Breast epithelium (tissue), 3 donors: ENCODE data around the gene CDC20.

ENCODE experiments used
- CTCF ChIP-seq, 3 donors: fragments of 450-650 bp; IDR thresholded peaks; one replicate each; pipeline ENCODE4 v1.5.1; 2016 to 2017; ENCODE audit warnings: antibody characterized with exemption in 3 of 3, mild to moderate bottlenecking in 3 of 3, moderate library complexity in 3 of 3
- POLR2A ChIP-seq: fragments of 450-650 bp; IDR thresholded peaks from one replicate; pipeline ENCODE4 v1.6.1; 2016; ENCODE audit warnings: antibody characterized with exemption, mild to moderate bottlenecking, moderate library complexity
- POLR2AphosphoS5 ChIP-seq, 3 donors: sonication (generic); formaldehyde crosslinking; IDR thresholded peaks; one replicate each; pipeline ENCODE4 v1.6.1; 2017; ENCODE audit warnings: antibody characterized with exemption in 3 of 3

GRCh38 chr1:43363935-43364525 is 5.2 kb downstream of the CDC20 start:
- no peak for TF ChIP-seq POLR2AphosphoS5 (IDR thresholded peaks at IDR 0.05)
- no peak for TF ChIP-seq CTCF (IDR thresholded peaks at IDR 0.05)
- TF ChIP-seq POLR2A = no peak
